HepG2 (cell line): ENCODE measurements around the gene CKMT2. TPM values are rescaled to one million over a fixed set of nuclear protein-coding genes. Genes with fewer than 3 reads are reported as not detected.

Source experiments
- ATM ChIP-seq: fragments of 450-650 bp; IDR thresholded peaks from 2 replicates; pipeline ENCODE4 v1.7.1; 2017; ENCODE audit warnings: mild to moderate bottlenecking, borderline replicate concordance
- CEBPG ChIP-seq: IDR thresholded peaks from 2 replicates; pipeline ENCODE4 v1.6.1; 2016
- ERF ChIP-seq: IDR thresholded peaks from 2 replicates; pipeline ENCODE4 v1.6.1; 2018; ENCODE audit warnings: missing biosample characterization, missing genetic modification reagents
- GLI4 ChIP-seq: sonication (generic); formaldehyde crosslinking; IDR thresholded peaks from 2 replicates; pipeline ENCODE4 v1.5.1; 2020; ENCODE audit warnings: missing genetic modification reagents, mild to moderate bottlenecking, moderate library complexity, borderline replicate concordance
- GTF2F1 ChIP-seq: fragments of 150-350 bp; IDR thresholded peaks from 2 replicates; pipeline ENCODE4 v1.6.1; 2014; ENCODE audit warnings: low read length
- HNRNPLL ChIP-seq: fragments of 200-400 bp; formaldehyde crosslinking; IDR thresholded peaks from 2 replicates; pipeline ENCODE4 v1.6.1; 2017; ENCODE audit warnings: mild to moderate bottlenecking, low read depth, low read length; ENCODE audit not compliant: poor library complexity, severe bottlenecking
- HOXA5 ChIP-seq: sonication (generic); formaldehyde crosslinking; IDR thresholded peaks from 2 replicates; pipeline ENCODE4 v1.4.0; 2020; ENCODE audit warnings: missing genetic modification reagents
- KDM1A ChIP-seq: IDR thresholded peaks from 2 replicates; pipeline ENCODE4 v1.6.1; 2016; ENCODE audit warnings: missing compliant biosample characterization
- MED13 ChIP-seq: sonication (generic); formaldehyde crosslinking; IDR thresholded peaks from 2 replicates; pipeline ENCODE4 v1.5.0; 2020; ENCODE audit warnings: missing genetic modification reagents
- MIER3 ChIP-seq: IDR thresholded peaks from 2 replicates; pipeline ENCODE4 v1.6.1; 2016; ENCODE audit warnings: missing compliant biosample characterization, borderline replicate concordance
- NCOA2 ChIP-seq: sonication (generic); formaldehyde crosslinking; IDR thresholded peaks from 2 replicates; pipeline ENCODE4 v1.8.0; 2022; ENCODE audit warnings: inconsistent platforms
- NFYC ChIP-seq: IDR thresholded peaks from 2 replicates; pipeline ENCODE4 v1.6.1; 2016; ENCODE audit warnings: missing genetic modification reagents, missing compliant biosample characterization
- PREB ChIP-seq: sonication (generic); formaldehyde crosslinking; IDR thresholded peaks from 2 replicates; pipeline ENCODE4 v1.4.0; 2020; ENCODE audit warnings: missing genetic modification reagents
- RORA ChIP-seq: sonication (generic); formaldehyde crosslinking; IDR thresholded peaks from 2 replicates; pipeline ENCODE4 v1.5.0; 2020; ENCODE audit warnings: mild to moderate bottlenecking, missing genetic modification reagents, moderate library complexity
- TCF7L2 ChIP-seq: IDR thresholded peaks from 2 replicates; pipeline ENCODE4 v1.6.1; 2011; ENCODE audit warnings: mild to moderate bottlenecking, low read depth, low read length, moderate library complexity
- ZMYM4 ChIP-seq: sonication (generic); formaldehyde crosslinking; IDR thresholded peaks from 2 replicates; pipeline ENCODE4 v1.8.1; 2023; ENCODE audit warnings: mild to moderate bottlenecking, missing genetic modification reagents
- ZNF251 ChIP-seq: sonication (generic); formaldehyde crosslinking; IDR thresholded peaks from 2 replicates; pipeline ENCODE4 v1.9.0; 2021; ENCODE audit warnings: mild to moderate bottlenecking, missing genetic modification reagents
- ZNF496 ChIP-seq: sonication (generic); formaldehyde crosslinking; IDR thresholded peaks from 2 replicates; pipeline ENCODE4 v1.8.1; 2023; ENCODE audit warnings: mild to moderate bottlenecking, moderate library complexity, missing genetic modification reagents; ENCODE audit not compliant: insufficient replicate concordance
- ZNF589 ChIP-seq: sonication (generic); formaldehyde crosslinking; conservative IDR thresholded peaks from 2 replicates; pipeline ENCODE4 v1.8.0; 2022; ENCODE audit warnings: mild to moderate bottlenecking, moderate library complexity, missing genetic modification reagents
- ZNF644 ChIP-seq: IDR thresholded peaks from 2 replicates; pipeline ENCODE4 v1.6.1; 2016; ENCODE audit warnings: low read depth
- ZNF724P ChIP-seq: sonication (generic); formaldehyde crosslinking; IDR thresholded peaks from 2 replicates; pipeline ENCODE4 v1.8.0; 2022; ENCODE audit warnings: missing genetic modification reagents, borderline replicate concordance
- ZNF777 ChIP-seq: sonication (generic); formaldehyde crosslinking; IDR thresholded peaks from 2 replicates; pipeline ENCODE4 v1.4.0; 2020; ENCODE audit warnings: missing genetic modification reagents
- ZSCAN9 ChIP-seq: IDR thresholded peaks from 2 replicates; pipeline ENCODE4 v1.6.1; 2016; ENCODE audit warnings: borderline replicate concordance
- polyA plus RNA-seq, 8 experiments: library from polyadenylated mRNA; depleted of rRNA in 3 of 8; stranded (reverse) in 7 of 8; unstranded in 1 of 8; fragments of >200 nt; fragmentation: Illumina TruSeq in 4 of 8; extraction: Trizol in 4 of 8; gene quantifications; 2 replicates each; pipeline versions ENCODE4 v1.2.1 to v1.2.3, GENCODE V29; 2011 to 2016; ENCODE audit warnings: low read depth in 4 of 8, missing spikeins in 1 of 8, mixed read lengths in 1 of 8; ENCODE audit not compliant: insufficient read depth in 1 of 8
- total RNA-seq, 5 experiments: library from RNA; depleted of rRNA; stranded (reverse); fragments of >200 nt; fragmentation: Illumina TruSeq; extraction: Trizol; gene quantifications; 2 replicates each; pipeline ENCODE4 v1.2.3, GENCODE V29; 2016; ENCODE audit warnings: low read depth in 1 of 5
- TF ChIP-seq, protein P1 (sequence below): sonication (generic); formaldehyde crosslinking; IDR thresholded peaks from 2 replicates; pipeline ENCODE4 v1.4.0; 2020; ENCODE audit warnings: missing genetic modification reagents
- TF ChIP-seq, protein P2 (sequence below): fragments of 450-650 bp; IDR thresholded peaks from 2 replicates; pipeline ENCODE4 v1.6.1; 2016
- TF ChIP-seq, protein P3 (sequence below): IDR thresholded peaks from 2 replicates; pipeline ENCODE4 v1.6.1; 2016; ENCODE audit warnings: missing genetic modification reagents, missing compliant biosample characterization
- TF ChIP-seq, protein P4 (sequence below): sonication (generic); formaldehyde crosslinking; IDR thresholded peaks from 2 replicates; pipeline ENCODE4 v1.4.0; 2020; ENCODE audit warnings: mild to moderate bottlenecking, missing genetic modification reagents

The CKMT2 gene
- total and polyA plus RNA-seq, 2 of the 13 experiments (the other 11 are each of a cell fraction or from before 2014, with no cell fraction given): 1.2 to 8.8 TPM

DNA sequence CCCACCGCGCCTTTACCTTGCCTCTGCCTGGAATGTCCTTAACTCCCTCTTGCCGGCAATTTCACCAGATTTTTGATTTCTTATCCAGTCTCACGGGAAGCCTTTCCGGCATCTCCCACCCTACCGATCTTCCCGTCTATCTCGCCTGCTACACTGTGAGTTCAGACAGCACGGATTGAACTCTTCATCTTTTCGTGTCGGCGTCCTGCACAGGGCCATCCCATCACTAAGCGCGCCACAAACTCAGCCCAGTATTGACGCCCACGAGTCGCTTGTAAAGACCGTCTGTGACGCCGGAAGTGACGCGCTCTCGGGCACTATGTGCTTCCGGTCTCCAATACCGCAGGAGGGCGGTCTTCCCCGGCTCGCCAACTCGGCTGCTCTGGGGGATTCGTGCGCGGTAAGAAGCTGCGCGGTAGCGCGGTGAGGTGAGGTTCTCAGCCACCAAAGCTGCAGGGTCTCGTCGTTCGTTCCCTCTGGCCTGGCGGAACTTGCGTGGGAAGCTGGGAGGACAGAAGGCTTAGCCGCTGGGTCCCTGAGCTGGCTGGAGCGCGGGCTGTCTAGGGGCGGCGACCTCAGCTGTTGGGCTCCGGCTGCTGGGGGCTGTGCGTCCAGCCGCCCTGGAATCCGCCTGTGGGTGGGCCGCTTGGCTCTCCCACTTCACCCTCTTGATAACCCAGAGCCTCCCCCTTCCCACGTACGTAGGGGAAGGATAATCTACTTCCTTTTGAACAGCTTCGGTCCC lies 68.3 kb downstream of the CKMT2 start, which contains the start of gene ZCCHC9 (continued):
- no peak for TF ChIP-seq ZNF496
- TF ChIP-seq GLI4 (CRISPR knock-in tag): 0 out of 2 replicates have a peak, but pooled peaks have one; percentile 25
- peak; percentile 80; the same call in 1 of the 2 replicates for TF ChIP-seq ZNF777 (CRISPR knock-in tag)
- no peak for TF ChIP-seq NCOA2 (CRISPR knock-in tag)
- TF ChIP-seq ZNF589 (CRISPR knock-in tag): no peak
- TF ChIP-seq, protein P1, sequence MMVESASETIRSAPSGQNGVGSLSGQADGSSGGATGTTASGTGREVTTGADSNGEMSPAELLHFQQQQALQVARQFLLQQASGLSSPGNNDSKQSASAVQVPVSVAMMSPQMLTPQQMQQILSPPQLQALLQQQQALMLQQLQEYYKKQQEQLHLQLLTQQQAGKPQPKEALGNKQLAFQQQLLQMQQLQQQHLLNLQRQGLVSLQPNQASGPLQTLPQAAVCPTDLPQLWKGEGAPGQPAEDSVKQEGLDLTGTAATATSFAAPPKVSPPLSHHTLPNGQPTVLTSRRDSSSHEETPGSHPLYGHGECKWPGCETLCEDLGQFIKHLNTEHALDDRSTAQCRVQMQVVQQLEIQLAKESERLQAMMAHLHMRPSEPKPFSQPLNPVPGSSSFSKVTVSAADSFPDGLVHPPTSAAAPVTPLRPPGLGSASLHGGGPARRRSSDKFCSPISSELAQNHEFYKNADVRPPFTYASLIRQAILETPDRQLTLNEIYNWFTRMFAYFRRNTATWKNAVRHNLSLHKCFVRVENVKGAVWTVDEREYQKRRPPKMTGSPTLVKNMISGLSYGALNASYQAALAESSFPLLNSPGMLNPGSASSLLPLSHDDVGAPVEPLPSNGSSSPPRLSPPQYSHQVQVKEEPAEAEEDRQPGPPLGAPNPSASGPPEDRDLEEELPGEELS: peak; percentile 61
- no peak for TF ChIP-seq RORA (CRISPR knock-in tag)
- TF ChIP-seq, protein P2, sequence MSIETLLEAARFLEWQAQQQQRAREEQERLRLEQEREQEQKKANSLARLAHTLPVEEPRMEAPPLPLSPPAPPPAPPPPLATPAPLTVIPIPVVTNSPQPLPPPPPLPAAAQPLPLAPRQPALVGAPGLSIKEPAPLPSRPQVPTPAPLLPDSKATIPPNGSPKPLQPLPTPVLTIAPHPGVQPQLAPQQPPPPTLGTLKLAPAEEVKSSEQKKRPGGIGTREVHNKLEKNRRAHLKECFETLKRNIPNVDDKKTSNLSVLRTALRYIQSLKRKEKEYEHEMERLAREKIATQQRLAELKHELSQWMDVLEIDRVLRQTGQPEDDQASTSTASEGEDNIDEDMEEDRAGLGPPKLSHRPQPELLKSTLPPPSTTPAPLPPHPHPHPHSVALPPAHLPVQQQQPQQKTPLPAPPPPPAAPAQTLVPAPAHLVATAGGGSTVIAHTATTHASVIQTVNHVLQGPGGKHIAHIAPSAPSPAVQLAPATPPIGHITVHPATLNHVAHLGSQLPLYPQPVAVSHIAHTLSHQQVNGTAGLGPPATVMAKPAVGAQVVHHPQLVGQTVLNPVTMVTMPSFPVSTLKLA: peak; percentile 43; the same call in 1 of the 2 replicates
- peak; percentile 98 for TF ChIP-seq ZMYM4 (CRISPR knock-in tag)
- TF ChIP-seq HOXA5 (CRISPR knock-in tag): peak; percentile 78
- peak; percentile 85 for TF ChIP-seq HNRNPLL
- TF ChIP-seq MIER3: peak; percentile 29
- TF ChIP-seq TCF7L2: no peak
- no peak for TF ChIP-seq ATM
- no peak for TF ChIP-seq GTF2F1
- TF ChIP-seq MED13: no peak; the same call in 1 of the 2 replicates
- TF ChIP-seq ZNF644 (CRISPR knock-in tag): no peak
- no peak for TF ChIP-seq KDM1A (CRISPR knock-in tag)
- TF ChIP-seq ERF: peak; percentile 91
- TF ChIP-seq, protein P3, sequence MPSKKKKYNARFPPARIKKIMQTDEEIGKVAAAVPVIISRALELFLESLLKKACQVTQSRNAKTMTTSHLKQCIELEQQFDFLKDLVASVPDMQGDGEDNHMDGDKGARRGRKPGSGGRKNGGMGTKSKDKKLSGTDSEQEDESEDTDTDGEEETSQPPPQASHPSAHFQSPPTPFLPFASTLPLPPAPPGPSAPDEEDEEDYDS (CRISPR knock-in tag): peak; percentile 89
- TF ChIP-seq ZSCAN9 (CRISPR knock-in tag): peak; percentile 47; the same call in 1 of the 2 replicates
- TF ChIP-seq ZNF724P (CRISPR knock-in tag): peak; percentile 92
- TF ChIP-seq PREB: no peak
- TF ChIP-seq ZNF251 (CRISPR knock-in tag): no peak
- peak; percentile 47 for TF ChIP-seq NFYC
- TF ChIP-seq CEBPG: 0 out of 2 replicates have a peak, but pooled peaks have one; percentile 16
- TF ChIP-seq, protein P4, sequence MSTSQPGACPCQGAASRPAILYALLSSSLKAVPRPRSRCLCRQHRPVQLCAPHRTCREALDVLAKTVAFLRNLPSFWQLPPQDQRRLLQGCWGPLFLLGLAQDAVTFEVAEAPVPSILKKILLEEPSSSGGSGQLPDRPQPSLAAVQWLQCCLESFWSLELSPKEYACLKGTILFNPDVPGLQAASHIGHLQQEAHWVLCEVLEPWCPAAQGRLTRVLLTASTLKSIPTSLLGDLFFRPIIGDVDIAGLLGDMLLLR (CRISPR knock-in tag): no peak; the same call in 1 of the 2 replicates
